ENCODE measurements around the gene ROR2.

- TF ChIP-seq CTCF (IDR thresholded peaks at IDR 0.05) (no peak), EP300 (IDR thresholded peaks at IDR 0.05) (no peak), POLR2A (IDR thresholded peaks at IDR 0.05) (no peak)
Observed at GRCh38 chr9:91640428-91640827, 309.6 kb downstream of the ROR2 start.
